Upper lobe of left lung (tissue), 6 donors: ENCODE results near the gene DPH5. TPM values are rescaled to one million over a fixed set of nuclear protein-coding genes. Genes with fewer than 3 reads are reported as not detected.
"Not testable (repeated sequence)": the region's sequence is repeated elsewhere in the genome, so short reads cannot be mapped to it uniquely, and the experiment has no call there.

Source experiments
- ATAC-seq, 2 donors: fragments of 200-7000 bp; cut with Tn5 transposase; one replicate each; pipeline ENCODE4 v1.9.1; 2022; ENCODE audit warnings: mild to moderate bottlenecking in 2 of 2, moderate library complexity in 2 of 2; ENCODE audit not compliant: low FRiP score in 2 of 2
- DNase-seq, 2 donors: peaks; one replicate each; pipeline ENCODE4 v3.0.0-alpha.2; 2019 to 2020
- H3K27ac ChIP-seq, 4 donors: fragments of 200-600 bp; sonication (generic); one replicate each; pipeline ENCODE4 v1.5.1; 2016 to 2019
- H3K27me3 ChIP-seq, 4 donors: fragments of 200-600 bp; sonication (generic); one replicate each; pipeline ENCODE4 v1.5.1; 2017 to 2019
- H3K36me3 ChIP-seq, 4 donors: fragments of 200-600 bp; sonication (generic); one replicate each; pipeline ENCODE4 v1.5.1; 2016 to 2019
- H3K4me1 ChIP-seq, 4 donors: fragments of 200-600 bp; sonication (generic); one replicate each; pipeline ENCODE4 v1.5.1; 2018 to 2019
- H3K4me3 ChIP-seq, 4 donors: fragments of 200-600 bp; sonication (generic); one replicate each; pipeline ENCODE4 v1.5.1; 2017 to 2019; ENCODE audit warnings: mild to moderate bottlenecking in 2 of 4, moderate library complexity in 1 of 4
- H3K9me3 ChIP-seq, 4 donors: fragments of 200-600 bp; sonication (generic); one replicate each; pipeline ENCODE4 v1.5.1; 2018 to 2019
- CTCF ChIP-seq, 6 experiments: fragments of 450-650 bp in 4 of 6; fragments of 200-600 bp in 2 of 6; sonication (generic) in 2 of 6; IDR thresholded peaks; one replicate each; pipeline ENCODE4 v1.5.1; 2016 to 2019; ENCODE audit warnings: antibody characterized with exemption in 6 of 6
- EP300 ChIP-seq, 4 donors: sonication (generic); formaldehyde crosslinking; IDR thresholded peaks; one replicate each; pipeline ENCODE4 v1.5.1; 2017; ENCODE audit warnings: antibody characterized with exemption in 4 of 4, control low read depth in 2 of 4
- POLR2A ChIP-seq, 4 donors: fragments of 450-650 bp; IDR thresholded peaks; one replicate each; pipeline ENCODE4 v1.5.1; 2016 to 2017; ENCODE audit warnings: antibody characterized with exemption in 4 of 4, mild to moderate bottlenecking in 2 of 4
- POLR2AphosphoS5 ChIP-seq, 2 donors: sonication (generic); formaldehyde crosslinking; IDR thresholded peaks; one replicate each; pipeline ENCODE4 v1.5.1; 2017; ENCODE audit warnings: antibody characterized with exemption in 2 of 2
- WGBS, 2 donors: methylation state at CpG; one replicate each; pipeline ENCODE4 v1.1.5; 2017 to 2018; 5-methylcytosine and 5-hydroxymethylcytosine counted together
- total RNA-seq, 6 donors: library from RNA; depleted of rRNA in 4 of 6; stranded (reverse); fragments of >200 nt in 4 of 6; gene quantifications; one replicate each; pipeline versions ENCODE4 v1.1.0 to v1.2.1, GENCODE V29; 2016 to 2021
- donor health status: DM: no; HTN: no; CAD: no; lungs with moderate emphysema.
- donor health status: DM: no; HTN: yes; CAD: no; lungs with severe emphysema.

The DPH5 gene
- 10 to 100 TPM; 14.8 to 25.2 (median 21.5) TPM for total RNA-seq

- Histone ChIP-seq H3K9me3 (no peaks in the 10 kb centered on the region), H3K27ac (peak within 1 kb of the TSS; percentile 88 to 93 (median 90)), H3K4me1 (peaks cover 14 to 34% (median 18%) of the 10 kb centered on the region in 4 donors), H3K4me3 (peak within 1 kb of the TSS; percentile 73 to 86 (median 80)), H3K36me3 (no peaks in the 10 kb centered on the region), H3K27me3 (no peaks in the 10 kb centered on the region)
- TF ChIP-seq EP300 (IDR thresholded peaks at IDR 0.05) = peak in 2 of 4 donors; percentile 32 to 67
- peak in 3 of 4 donors; percentile 49 to 78 (median 61) for TF ChIP-seq POLR2A (IDR thresholded peaks at IDR 0.05)
- peak; percentile 19 to 78 for TF ChIP-seq POLR2AphosphoS5 (IDR thresholded peaks at IDR 0.05)
- no peak for TF ChIP-seq CTCF (IDR thresholded peaks at IDR 0.05)
- peak; percentile 99 to 100 for ATAC-seq
- peak; percentile 93 to 94 for DNase-seq
- 0% methylated on average over 24 to 33 of the region's 37 CpGs for WGBS, 2 donors
Observed at GRCh38 chr1:101025657-101026429, at the start of gene DPH5. Gene DPH5 (minus strand): TSS chr1:101025784. CDS start chr1:101025443, 341 bp downstream.

- 93 to 98% methylated on average over 2 of the region's 2 CpGs for WGBS, 2 donors
- TF ChIP-seq POLR2A (IDR thresholded peaks at IDR 0.05) (no peak), CTCF (IDR thresholded peaks at IDR 0.05) (no peak), EP300 (IDR thresholded peaks at IDR 0.05) (no peak), POLR2AphosphoS5 (IDR thresholded peaks at IDR 0.05) (no peak)
Observed at GRCh38 chr1:101073836-101074235, 48.3 kb upstream of the DPH5 start.

GRCh38 chr1:101071470-101071891 lies 45.9 kb upstream of the DPH5 start:
- Histone ChIP-seq H3K4me3 (no peak overlapping the region), H3K36me3 (no peaks in the 10 kb centered on the region), H3K27me3 (no peaks in the 10 kb centered on the region), H3K4me1 (peaks cover 0 to 9% (median 4%) of the 10 kb centered on the region in 4 donors), H3K27ac (peak overlapping the region in 1 of 4 donors; percentile 31), H3K9me3 (no peaks in the 10 kb centered on the region)
- ATAC-seq (no peak), DNase-seq (no peak)
- 26 to 35% methylated on average over 1 of the region's 1 CpG for WGBS, 2 donors
- TF ChIP-seq EP300 (IDR thresholded peaks at IDR 0.05) = no peak
- no peak for TF ChIP-seq CTCF (IDR thresholded peaks at IDR 0.05)
- TF ChIP-seq POLR2AphosphoS5 (IDR thresholded peaks at IDR 0.05) = no peak
- TF ChIP-seq POLR2A (IDR thresholded peaks at IDR 0.05) = no peak

More at GRCh38 chr1:101073836-101074235, 48.3 kb upstream of the DPH5 start:
- Histone ChIP-seq H3K27me3 (no peaks in the 10 kb centered on the region), H3K9me3 (no peaks in the 10 kb centered on the region), H3K27ac (no peak overlapping the region), H3K4me3 (no peak overlapping the region), H3K36me3 (no peaks in the 10 kb centered on the region), H3K4me1 (peaks cover 0 to 9% (median 4%) of the 10 kb centered on the region in 4 donors)
- no peak for DNase-seq
- ATAC-seq = no peak

GRCh38 chr1:101069158-101069557 lies 43.6 kb upstream of the DPH5 start:
- Histone ChIP-seq H3K4me3 (no peak overlapping the region), H3K9me3 (no peaks in the 10 kb centered on the region), H3K36me3 (no peaks in the 10 kb centered on the region), H3K27me3 (no peaks in the 10 kb centered on the region), H3K4me1 (peaks cover 0 to 9% (median 4%) of the 10 kb centered on the region in 4 donors), H3K27ac (no peak overlapping the region)
- ATAC-seq (no peak), DNase-seq (no peak)
- TF ChIP-seq POLR2A (IDR thresholded peaks at IDR 0.05) (no peak), POLR2AphosphoS5 (IDR thresholded peaks at IDR 0.05) (no peak), CTCF (IDR thresholded peaks at IDR 0.05) (no peak), EP300 (IDR thresholded peaks at IDR 0.05) (no peak)
- WGBS, 2 donors = 89 to 93% methylated on average over 4 of the region's 4 CpGs

- not testable (repeated sequence) for ATAC-seq, H3K27me3 ChIP-seq, H3K36me3 ChIP-seq, H3K9me3 ChIP-seq, DNase-seq, H3K4me3 ChIP-seq, H3K4me1 ChIP-seq, H3K27ac ChIP-seq
- 86 to 93% methylated on average over 1 of the region's 1 CpG for WGBS, 2 donors
Observed at GRCh38 chr1:101066937-101067335, 41.4 kb upstream of the DPH5 start.
